DMS 273 (cell line): ENCODE measurements around the gene CPA2.
"Not testable (repeated sequence)": the region's sequence is repeated elsewhere in the genome, so short reads cannot be mapped to it uniquely, and the experiment has no call there.

ENCODE experiments used
- DNase-seq: peaks from one replicate; lab custom pipeline; 2025; ENCODE audit not compliant: unreplicated experiment; lab: John Stamatoyannopoulos, UW

The CPA2 gene

GRCh38 chr7:130266258-130266960 is at the start of gene CPA2:
Gene CPA2, plus strand, starts transcription at chr7:130266863. Its CDS starts 19 bp downstream, at chr7:130266882.
- DNase-seq = no peak

GRCh38 chr7:130218806-130219620 is 47.6 kb upstream of the CPA2 start:
- DNase-seq = no peak

- no peak for DNase-seq
Measured at GRCh38 chr7:130219871-130220270, 46.8 kb upstream of the CPA2 start.

GRCh38 chr7:130221746-130222145 is 44.9 kb upstream of the CPA2 start:
- no peak for DNase-seq

GRCh38 chr7:130223646-130224045 is 43.0 kb upstream of the CPA2 start:
- DNase-seq = no peak

GRCh38 chr7:130224210-130224609 is 42.5 kb upstream of the CPA2 start:
- no peak for DNase-seq

GRCh38 chr7:130224923-130225322 is 41.7 kb upstream of the CPA2 start:
- DNase-seq = not testable (repeated sequence)

- no peak for DNase-seq
Measured at GRCh38 chr7:130226333-130226732, 40.3 kb upstream of the CPA2 start.

- no peak for DNase-seq
Measured at GRCh38 chr7:130227883-130228575, 38.6 kb upstream of the CPA2 start.

GRCh38 chr7:130228840-130229502 is 37.7 kb upstream of the CPA2 start:
- DNase-seq = no peak

- DNase-seq = not testable (repeated sequence)
Measured at GRCh38 chr7:130229981-130230380, 36.7 kb upstream of the CPA2 start.

GRCh38 chr7:130231792-130232191 is 34.9 kb upstream of the CPA2 start:
- no peak for DNase-seq

GRCh38 chr7:130232209-130232608 is 34.5 kb upstream of the CPA2 start:
- DNase-seq = no peak

GRCh38 chr7:130234078-130234477 is 32.6 kb upstream of the CPA2 start:
- no peak for DNase-seq

GRCh38 chr7:130236361-130236760 is 30.3 kb upstream of the CPA2 start:
- DNase-seq = not testable (repeated sequence)

- DNase-seq = no peak
Measured at GRCh38 chr7:130240240-130240639, 26.4 kb upstream of the CPA2 start.

GRCh38 chr7:130242198-130243014 is 24.3 kb upstream of the CPA2 start:
- DNase-seq = peak; percentile 88

GRCh38 chr7:130243486-130243885 is 23.2 kb upstream of the CPA2 start:
- peak; percentile 19 for DNase-seq

GRCh38 chr7:130246491-130246890 is 20.2 kb upstream of the CPA2 start:
- not testable (repeated sequence) for DNase-seq

GRCh38 chr7:130248842-130249241 is 17.8 kb upstream of the CPA2 start:
- DNase-seq = not testable (repeated sequence)
